GM18526 (cell line): ENCODE measurements around the gene HLF.

Source experiments
- POLR2A ChIP-seq: IDR thresholded peaks from 3 replicates; pipeline ENCODE4 v1.6.1; 2011; ENCODE audit not compliant: insufficient read length; ENCODE audit errors: extremely low read depth

Gene HLF

GRCh38 chr17:55290492-55291113, 25.8 kb downstream of the HLF start:
- TF ChIP-seq POLR2A = no peak

DNA sequence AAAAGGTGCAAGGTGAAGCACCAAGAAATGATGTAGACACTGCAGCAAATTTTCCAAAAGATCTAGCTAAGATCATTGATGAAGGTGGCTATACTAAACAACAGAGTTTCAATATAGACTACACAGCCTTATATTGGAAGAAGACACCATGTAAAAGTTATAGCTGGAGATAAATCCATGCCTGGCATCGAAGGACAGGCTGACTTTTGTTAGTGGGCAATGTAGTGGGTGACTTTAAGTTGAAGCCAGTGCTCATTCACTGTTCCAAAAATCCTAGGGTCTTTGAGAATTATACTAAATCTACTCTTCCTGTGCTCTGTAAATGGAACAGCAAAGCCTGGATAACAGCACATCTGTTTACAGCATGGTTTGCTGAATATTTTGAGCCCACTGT, 26.4 kb downstream of the HLF start:
- TF ChIP-seq POLR2A = no peak

DNA sequence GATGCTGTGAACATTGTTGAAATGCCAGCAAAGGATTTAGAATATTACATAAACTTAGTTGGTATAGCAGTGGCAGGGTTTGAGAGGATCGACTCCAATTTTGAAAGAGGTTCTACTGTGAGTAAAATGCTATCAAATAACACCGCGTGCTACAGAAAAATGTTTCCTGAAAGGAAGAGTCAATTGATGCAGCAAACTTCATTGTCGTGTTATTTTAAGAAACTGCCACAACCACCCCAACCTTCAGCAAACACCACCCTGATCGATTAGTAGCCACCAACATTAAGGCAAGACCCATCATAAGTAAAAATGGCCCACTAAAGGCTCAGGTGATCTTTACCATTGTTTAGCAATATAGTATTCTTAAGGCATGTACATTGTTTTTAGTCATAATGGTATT, 27.3 kb downstream of the HLF start:
- no peak for TF ChIP-seq POLR2A

DNA sequence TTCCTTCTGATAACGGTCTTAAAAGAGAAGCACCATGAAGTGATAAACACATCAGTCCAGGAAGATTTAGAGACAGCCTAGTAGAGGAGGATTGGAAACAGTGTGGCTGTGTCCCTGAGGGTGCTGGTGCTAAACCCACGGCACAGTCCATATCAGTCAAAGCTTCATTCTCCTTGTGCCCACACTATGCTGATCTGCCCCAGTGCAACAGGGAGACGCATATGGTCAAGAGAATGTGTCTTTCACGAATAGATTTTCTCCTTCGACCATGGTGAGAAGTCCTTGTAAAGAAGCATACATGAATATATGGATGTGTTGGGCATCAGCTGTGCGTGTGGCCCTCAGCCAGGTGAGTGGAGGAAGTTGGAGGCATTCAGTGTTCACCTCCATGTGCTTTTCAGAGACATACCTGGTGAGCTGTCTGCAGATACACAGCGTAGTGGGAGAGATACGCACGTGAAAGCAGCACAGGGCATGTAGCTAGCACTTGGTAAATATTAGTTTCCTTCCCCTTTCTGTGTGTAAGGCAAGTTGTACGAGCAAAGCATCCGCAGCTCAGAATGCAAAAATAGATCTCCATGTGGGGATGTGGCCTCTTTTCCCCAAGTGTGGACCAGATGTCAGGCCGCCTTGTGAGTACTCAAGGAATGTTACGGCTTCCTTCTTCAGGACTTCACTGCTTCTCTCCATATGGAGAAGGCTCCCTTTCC, 29.4 kb downstream of the HLF start:
- TF ChIP-seq POLR2A = no peak

GRCh38 chr17:55295411-55296170, 30.8 kb downstream of the HLF start:
- TF ChIP-seq POLR2A = no peak

GRCh38 chr17:55296171-55296695, 31.5 kb downstream of the HLF start:
- no peak for TF ChIP-seq POLR2A

- no peak for TF ChIP-seq POLR2A
Observed at GRCh38 chr17:55296699-55297098, 31.9 kb downstream of the HLF start.

GRCh38 chr17:55298111-55298730, 33.5 kb downstream of the HLF start:
- no peak for TF ChIP-seq POLR2A

- no peak for TF ChIP-seq POLR2A
Observed at GRCh38 chr17:55299162-55299838, 34.5 kb downstream of the HLF start.

- TF ChIP-seq POLR2A = no peak
Observed at GRCh38 chr17:55299890-55300289, 35.1 kb downstream of the HLF start.

DNA sequence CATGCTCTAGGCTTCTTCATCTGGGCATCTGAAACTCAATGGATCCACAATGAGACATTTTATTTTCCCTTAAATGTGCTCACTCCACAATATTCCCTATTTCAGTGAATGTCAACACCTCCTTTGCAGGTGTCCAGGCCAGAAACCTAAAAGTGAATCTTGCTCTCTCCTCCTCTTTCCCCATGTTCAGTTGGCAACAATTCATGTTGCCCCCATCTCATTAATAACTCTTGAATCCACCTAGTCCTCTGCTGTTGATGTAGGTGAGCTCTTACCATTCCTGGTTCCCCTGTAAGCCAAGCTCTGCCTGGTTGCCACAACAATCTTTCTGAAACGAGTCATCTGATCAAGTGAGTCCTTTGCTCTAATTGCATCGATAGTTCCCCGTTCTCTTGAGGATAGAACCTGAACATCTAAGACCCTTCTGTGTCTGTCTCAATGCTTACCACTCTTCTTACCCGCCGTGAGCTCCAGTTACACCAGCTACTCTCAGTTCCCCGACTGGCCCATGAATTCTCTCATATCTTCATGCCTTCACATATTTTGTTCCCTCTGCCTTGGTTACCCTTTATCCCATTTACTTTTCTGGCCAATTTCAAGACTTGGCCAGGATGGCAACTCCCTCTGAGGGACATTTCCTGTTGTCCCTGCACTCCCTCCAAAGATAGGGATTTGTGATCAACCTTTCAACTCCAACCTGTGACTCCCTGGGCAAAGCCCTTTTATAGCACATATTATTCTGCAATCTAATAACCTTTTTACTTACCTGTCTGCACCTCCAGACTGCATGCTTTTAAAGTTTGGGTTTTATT, 35.9 kb downstream of the HLF start:
- no peak for TF ChIP-seq POLR2A

GRCh38 chr17:55301521-55302406, 37.0 kb downstream of the HLF start:
- TF ChIP-seq POLR2A = no peak

GRCh38 chr17:55302407-55302787, 37.6 kb downstream of the HLF start:
- no peak for TF ChIP-seq POLR2A
